GM23248 (cell line): ENCODE measurements around the gene CDC42SE1.

Source experiments
- EZH2 ChIP-seq: fragments of 200-600 bp; sonication (generic); IDR thresholded peaks from 2 replicates; pipeline ENCODE4 v1.6.1; 2018; ENCODE audit warnings: antibody characterized with exemption, mild to moderate bottlenecking; ENCODE audit not compliant: insufficient read depth, poor library complexity, severe bottlenecking
- EZH2phosphoT487 ChIP-seq: fragments of 200-600 bp; sonication (generic); IDR thresholded peaks from 2 replicates; pipeline ENCODE4 v1.6.1; 2018; ENCODE audit warnings: antibody characterized with exemption, moderate library complexity, mild to moderate bottlenecking, low read depth; ENCODE audit not compliant: insufficient read depth

- TF ChIP-seq EZH2 = no peak
- TF ChIP-seq EZH2phosphoT487 = no peak
Measured at GRCh38 chr1:151024540-151025146, 34.8 kb downstream of the CDC42SE1 start.
